Measurements from ENCODE around the gene CIPC. TPM values are rescaled to one million over a fixed set of nuclear protein-coding genes. Genes with fewer than 3 reads are reported as not detected.

The CIPC gene
- total RNA-seq, 6 experiments from 2014 or later: 10.4 to 18.7 (median 12.7) TPM

- Histone ChIP-seq H3K36me3 (peaks cover 0 to 5% (median 1%) of the 10 kb centered on the region in 4 donors), H3K4me3 (no peak overlapping the region), H3K27ac (no peak overlapping the region), H3K9me3 (no peaks in the 10 kb centered on the region), H3K4me1 (peaks cover 0 to 23% (median 5%) of the 10 kb centered on the region in 4 donors), H3K27me3 (no peaks in the 10 kb centered on the region)
- ATAC-seq (no peak), DNase-seq (no peak)
- TF ChIP-seq POLR2A (IDR thresholded peaks at IDR 0.05) (no peak), CTCF (IDR thresholded peaks at IDR 0.05) (no peak)
- intact Hi-C loops (cut with DNase I): no loop called here
- 53% methylated on average over 2 of the region's 3 CpGs for WGBS (ENCODE audit: insufficient coverage, low coverage, low lambda C conversion rate, missing lambda C conversion rate)
These were observed 2.9 kb downstream of the CIPC start for GRCh38 chr14:77100961-77101360.

- DNase-seq: no peak
- ATAC-seq: no peak
- Histone ChIP-seq H3K9me3 (no peaks in the 10 kb centered on the region), H3K27ac (no peak overlapping the region), H3K4me3 (no peak overlapping the region), H3K4me1 (peaks cover 0 to 13% (median 2%) of the 10 kb centered on the region in 4 donors), H3K27me3 (no peaks in the 10 kb centered on the region), H3K36me3 (peaks cover 0 to 15% (median 6%) of the 10 kb centered on the region in 4 donors)
- WGBS (ENCODE audit: insufficient coverage, low coverage, low lambda C conversion rate, missing lambda C conversion rate): 73% methylated on average over 3 of the region's 4 CpGs
- intact Hi-C loops (cut with DNase I): no loop called here
- no peak for TF ChIP-seq CTCF (IDR thresholded peaks at IDR 0.05)
- TF ChIP-seq POLR2A (IDR thresholded peaks at IDR 0.05): no peak
These were observed 4.1 kb downstream of the CIPC start for GRCh38 chr14:77102154-77102553.

DNA sequence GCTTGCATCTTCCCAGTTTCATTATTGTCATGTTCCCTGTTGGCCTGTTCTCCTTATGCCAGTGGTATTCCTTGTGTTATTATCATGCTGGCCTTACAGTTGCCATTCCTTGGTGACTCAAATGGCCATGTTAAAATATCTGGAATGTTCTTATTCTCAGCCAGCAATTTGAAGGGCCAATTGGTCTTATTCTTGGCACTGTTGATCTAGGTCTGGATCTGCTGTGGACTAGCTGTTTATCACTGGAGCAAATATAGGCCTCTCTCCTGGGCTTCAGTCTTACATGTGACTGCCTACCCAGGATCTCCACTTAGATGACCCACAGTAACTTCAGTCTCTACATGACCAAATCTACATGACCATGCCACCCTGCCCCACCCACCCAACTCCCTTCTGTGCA is 5.4 kb downstream of the CIPC start:
- Histone ChIP-seq H3K9me3 (no peaks in the 10 kb centered on the region), H3K27me3 (no peaks in the 10 kb centered on the region), H3K27ac (no peak overlapping the region), H3K4me1 (peaks cover 0 to 12% (median 2%) of the 10 kb centered on the region in 4 donors), H3K36me3 (peaks cover 0 to 19% (median 7%) of the 10 kb centered on the region in 4 donors), H3K4me3 (no peak overlapping the region)
- TF ChIP-seq CTCF (IDR thresholded peaks at IDR 0.05) (no peak), POLR2A (IDR thresholded peaks at IDR 0.05) (no peak)
- no peak for DNase-seq
- no peak for ATAC-seq
- intact Hi-C loops (cut with DNase I): no loop called here

DNA sequence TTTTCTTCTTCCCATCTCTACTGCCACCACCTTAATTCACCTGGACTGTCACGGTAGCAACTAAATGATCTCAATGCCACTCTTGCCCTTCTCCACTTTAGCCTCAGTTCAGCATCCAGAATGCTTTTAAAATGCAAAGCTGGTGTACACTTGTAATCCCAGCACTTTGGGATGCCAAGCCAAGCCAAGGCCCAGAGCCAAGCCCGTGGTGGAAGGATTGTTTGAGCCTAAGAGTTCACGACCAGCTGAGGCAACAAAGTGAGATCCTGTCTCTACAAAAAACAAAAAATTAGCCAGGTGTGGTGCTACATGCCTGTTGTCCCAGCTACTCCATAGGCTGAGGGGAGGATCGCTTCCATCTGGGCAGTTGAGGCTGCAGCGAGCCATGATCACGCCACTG is 5.9 kb downstream of the CIPC start:
- Histone ChIP-seq H3K4me3 (no peak overlapping the region), H3K4me1 (peaks cover 0 to 11% (median 2%) of the 10 kb centered on the region in 4 donors), H3K9me3 (no peaks in the 10 kb centered on the region), H3K36me3 (peaks cover 0 to 19% (median 7%) of the 10 kb centered on the region in 4 donors), H3K27ac (no peak overlapping the region), H3K27me3 (no peaks in the 10 kb centered on the region)
- DNase-seq: peak in 1 of 3 donors; percentile 62
- intact Hi-C loops (cut with DNase I): no loop called here
- peak in 2 of 4 donors; percentile 56 to 69 for ATAC-seq
- WGBS (ENCODE audit: insufficient coverage, low coverage, low lambda C conversion rate, missing lambda C conversion rate): 77% methylated on average over 6 of the region's 6 CpGs
- no peak for TF ChIP-seq POLR2A (IDR thresholded peaks at IDR 0.05)
- TF ChIP-seq CTCF (IDR thresholded peaks at IDR 0.05): no peak

DNA sequence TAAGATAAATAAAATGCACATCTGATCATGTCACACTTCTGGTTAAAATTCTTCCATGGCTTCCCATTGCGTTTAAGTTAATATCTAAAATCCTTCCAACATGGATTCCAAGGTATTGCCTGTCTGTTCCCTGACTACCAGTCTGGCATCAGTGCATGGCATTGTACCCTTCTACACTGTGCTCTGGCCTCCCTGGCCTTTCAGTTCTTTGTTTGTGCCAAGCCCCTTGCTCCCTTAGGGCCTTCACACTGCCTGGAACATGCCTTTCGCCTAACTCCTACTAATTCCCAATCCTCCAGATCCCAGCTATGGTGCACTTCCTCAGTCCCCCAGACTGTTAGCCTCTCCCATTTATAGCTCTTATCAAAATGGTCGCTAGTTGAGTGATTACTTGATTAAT is 6.3 kb downstream of the CIPC start:
- no peak overlapping the region for H3K27ac ChIP-seq
- peaks cover 0 to 7% (median 2%) of the 10 kb centered on the region in 4 donors for H3K4me1 ChIP-seq
- intact Hi-C loops (cut with DNase I): no loop called here
- DNase-seq (no peak), ATAC-seq (no peak)
- no peaks in the 10 kb centered on the region for H3K9me3 ChIP-seq
- no peak overlapping the region for H3K4me3 ChIP-seq
- no peak for TF ChIP-seq POLR2A (IDR thresholded peaks at IDR 0.05)
- no peak for TF ChIP-seq CTCF (IDR thresholded peaks at IDR 0.05)
- H3K36me3 ChIP-seq: peaks cover 0 to 19% (median 7%) of the 10 kb centered on the region in 4 donors
- WGBS (ENCODE audit: insufficient coverage, low coverage, low lambda C conversion rate, missing lambda C conversion rate): 77% methylated on average over 3 of the region's 3 CpGs
- no peaks in the 10 kb centered on the region for H3K27me3 ChIP-seq
